ENCODE results near the gene GGA2.
"Not testable (repeated sequence)": the region's sequence is repeated elsewhere in the genome, so short reads cannot be mapped to it uniquely, and the experiment has no call there.

The GGA2 gene

DNA sequence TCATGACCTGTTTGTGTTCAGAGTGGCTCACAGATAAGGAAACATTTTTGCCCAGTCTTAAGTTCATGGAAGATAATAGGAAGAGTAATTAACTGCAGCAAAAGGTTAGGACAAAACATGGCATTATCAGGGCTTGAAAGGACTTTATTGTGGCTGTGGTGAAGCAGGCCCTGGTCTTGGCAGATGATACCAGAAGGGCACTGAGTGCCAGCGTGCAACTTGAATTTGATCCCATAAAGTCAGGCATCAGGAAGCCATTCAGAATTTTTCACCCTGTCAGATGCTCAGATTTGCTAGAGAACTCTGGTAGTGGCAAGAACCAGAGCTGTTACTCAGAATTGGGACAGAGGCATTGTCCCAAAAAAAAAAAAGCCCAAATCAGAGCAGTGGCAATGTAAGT is 46.1 kb downstream of the GGA2 start:
- FAIRE-seq, result no peak

DNA sequence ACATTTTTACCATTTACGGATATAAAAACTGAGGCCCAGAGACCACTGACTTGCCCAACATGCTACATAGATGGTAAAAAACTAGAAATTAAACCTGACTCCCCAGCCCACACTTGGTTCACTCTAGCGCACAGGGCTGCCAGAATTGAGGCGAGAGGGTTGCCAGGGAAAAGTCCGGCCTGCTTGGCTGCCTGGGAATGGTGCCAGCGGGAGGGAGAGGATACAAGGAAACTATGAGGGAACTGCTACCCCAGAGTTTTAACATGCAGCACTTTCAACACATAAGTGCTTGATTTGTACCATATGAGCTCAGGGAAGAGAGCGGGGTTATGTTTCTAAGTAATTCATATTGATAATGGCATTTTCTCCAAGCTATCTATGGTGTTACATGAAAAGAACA is 47.3 kb downstream of the GGA2 start:
- not testable (repeated sequence) for FAIRE-seq

DNA sequence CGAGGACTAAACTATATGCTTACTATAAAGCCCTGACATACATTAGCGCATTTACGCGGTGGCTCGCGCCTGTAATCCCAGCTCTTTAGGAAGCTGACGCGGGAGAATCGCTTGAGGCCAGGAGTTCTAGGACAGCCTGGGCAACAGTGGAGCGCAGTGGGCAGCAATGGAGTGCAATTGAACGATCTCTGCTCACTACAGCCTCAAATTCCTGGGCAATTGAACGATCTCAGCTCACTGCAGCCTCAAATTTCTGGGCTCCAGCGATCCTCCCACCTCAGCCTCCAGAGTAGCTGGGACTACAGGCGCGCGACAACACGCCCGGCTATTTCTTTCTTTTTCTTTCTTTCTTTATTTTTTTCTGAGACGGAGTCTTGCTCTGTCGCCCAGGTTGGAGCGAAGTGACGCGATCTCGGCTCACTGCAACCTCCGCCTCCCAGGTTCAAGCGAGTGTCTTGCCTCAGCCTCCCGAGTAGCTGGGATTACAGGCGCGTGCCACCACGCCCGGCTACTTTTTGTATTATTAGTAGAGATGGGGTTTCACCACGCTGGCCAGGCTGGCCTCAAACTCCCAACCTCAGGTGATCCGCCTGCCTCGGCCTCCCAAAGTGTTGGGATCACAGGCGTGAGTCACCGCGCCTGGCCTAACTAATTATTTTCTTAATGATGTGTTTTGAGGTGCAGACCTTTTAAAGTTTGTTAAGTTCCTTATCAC is 56.8 kb downstream of the GGA2 start:
- FAIRE-seq, result no peak

DNA sequence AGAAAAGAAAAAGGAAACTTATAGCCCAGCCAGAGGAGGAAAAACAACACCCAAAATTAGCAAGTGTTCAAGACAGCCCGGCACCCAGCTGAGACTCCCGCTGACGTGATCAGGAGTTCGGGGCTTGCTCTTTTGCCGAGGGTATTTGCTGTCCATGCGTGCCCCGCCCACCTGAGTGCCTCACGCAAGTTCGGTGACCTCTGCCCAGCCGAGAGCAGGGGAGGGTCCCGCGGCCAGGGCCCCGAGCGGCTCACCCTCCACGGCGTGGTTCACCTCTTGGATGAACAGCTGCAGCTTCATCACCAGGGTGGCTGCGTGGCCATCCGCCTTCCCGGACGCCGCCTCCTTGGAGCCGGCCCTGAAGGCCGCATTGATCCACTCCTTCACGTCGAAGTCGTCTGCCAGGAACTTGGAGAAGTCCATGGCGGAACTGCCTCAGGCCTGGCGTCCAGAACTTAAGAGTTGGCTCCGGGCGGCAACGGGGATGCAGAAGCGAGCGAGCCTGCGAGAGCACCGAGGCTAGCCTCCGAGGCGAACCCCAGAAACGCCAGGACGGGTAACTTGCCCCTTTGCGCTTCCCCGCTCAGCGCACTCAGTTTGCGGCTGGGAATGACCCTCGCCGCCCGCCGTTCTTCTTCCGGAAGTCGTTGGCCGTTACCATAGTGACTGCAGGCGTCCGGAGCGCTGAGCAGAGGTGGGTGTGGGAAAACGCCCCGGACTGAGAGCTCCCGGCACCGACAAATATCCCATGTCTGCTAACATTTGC is 57.5 kb downstream of the GGA2 start, which contains the start of gene COG7:
COG7 (minus strand) TSS at position 618 of the 766 bp plus-strand sequence; CDS start at position 423, 195 bp downstream.
- peak; percentile 11 for FAIRE-seq

DNA sequence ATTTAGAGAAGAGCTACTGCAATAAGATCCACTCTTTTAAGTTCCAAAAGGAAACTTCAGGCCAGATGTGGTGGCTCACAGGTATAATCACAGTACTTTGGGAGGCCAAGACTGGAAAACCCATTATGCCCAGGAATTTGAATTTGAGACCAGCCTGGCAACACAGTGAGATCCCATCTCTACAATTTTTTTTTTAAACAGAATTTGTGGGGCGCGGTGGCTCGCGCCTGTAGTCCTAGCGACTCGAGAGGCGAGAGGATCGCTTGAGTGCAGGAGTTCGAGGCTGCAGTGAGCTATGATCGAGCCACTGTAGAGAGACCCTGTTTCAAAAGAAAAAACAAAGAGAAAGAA is 58.1 kb downstream of the GGA2 start:
- FAIRE-seq, result no peak

DNA sequence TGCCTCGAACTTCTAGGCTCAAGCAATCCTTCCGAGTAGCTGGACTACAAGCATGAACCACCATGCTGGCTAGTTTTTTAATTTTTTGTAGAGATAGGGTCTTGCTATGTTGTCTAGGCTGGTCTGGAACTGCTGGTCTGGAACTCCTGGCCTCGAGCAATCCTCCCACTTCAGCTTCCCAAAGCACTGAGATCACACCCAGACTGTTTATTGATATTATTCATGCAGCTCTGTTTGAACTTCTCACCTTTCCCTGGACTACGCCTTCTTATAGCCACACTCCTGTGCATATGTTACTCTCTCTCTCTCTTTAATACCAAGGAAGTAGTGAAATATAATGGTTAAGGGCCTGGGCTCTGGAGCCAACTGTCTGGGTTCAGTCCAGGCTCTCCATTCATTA is 61.9 kb downstream of the GGA2 start:
- no peak for FAIRE-seq

DNA sequence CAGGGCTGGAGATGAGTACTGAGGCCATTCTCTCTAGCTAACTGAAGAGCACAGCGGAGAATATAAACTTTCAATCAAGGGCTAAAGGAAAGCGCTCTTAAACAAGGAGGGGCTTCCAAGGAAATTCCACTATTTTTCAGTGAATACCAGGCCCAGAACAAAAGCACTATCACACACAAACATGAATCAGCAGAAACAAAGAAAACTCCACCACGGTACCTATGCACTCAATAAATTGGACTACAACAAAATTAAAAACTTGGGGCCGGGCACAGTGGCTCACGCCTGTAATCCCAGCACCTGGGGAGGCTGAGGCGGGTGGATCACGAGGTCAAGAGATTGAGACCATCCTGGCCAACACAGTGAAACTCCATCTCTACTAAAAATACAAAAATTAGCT is 72.8 kb downstream of the GGA2 start:
- not testable (repeated sequence) for FAIRE-seq

DNA sequence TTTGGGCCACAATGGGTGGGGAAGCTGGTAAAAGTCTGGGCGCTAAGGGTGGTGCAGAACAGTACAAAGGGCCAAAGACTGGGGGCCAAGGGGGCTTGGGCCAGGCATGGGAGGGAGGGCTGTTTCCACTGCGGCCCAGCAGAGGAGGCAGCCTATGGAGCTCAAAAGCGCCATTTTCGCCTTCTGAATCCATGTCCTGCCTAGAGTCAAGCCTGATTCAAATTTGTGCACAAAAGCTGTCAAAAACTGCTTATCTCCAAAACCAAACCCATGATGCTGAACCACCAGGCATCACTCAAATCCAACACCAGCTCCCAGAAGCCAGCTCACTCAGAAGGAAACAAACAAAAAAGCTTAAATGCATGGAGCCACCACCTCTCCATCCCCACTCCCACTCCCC is 73.3 kb downstream of the GGA2 start:
- FAIRE-seq, result no peak

DNA sequence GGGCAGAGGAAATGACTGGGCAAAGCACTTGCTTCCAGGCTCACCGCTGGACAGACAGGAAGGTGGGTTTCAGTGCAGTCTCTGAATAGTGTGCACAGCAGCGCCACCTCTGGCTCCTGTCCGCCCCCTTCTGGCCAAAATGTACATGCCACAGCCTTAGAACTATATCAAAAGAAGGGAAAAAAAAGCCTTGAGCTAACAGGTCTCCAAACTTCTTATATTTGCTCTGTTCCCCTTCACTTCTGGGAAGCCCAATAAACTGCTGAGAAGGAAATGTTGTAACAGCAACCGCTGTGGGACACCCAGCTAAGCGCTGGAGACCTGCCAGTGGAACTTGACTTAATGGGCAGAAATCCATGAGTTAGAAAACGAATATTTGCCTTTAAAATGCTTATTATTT is 74.8 kb downstream of the GGA2 start:
- FAIRE-seq, result no peak

DNA sequence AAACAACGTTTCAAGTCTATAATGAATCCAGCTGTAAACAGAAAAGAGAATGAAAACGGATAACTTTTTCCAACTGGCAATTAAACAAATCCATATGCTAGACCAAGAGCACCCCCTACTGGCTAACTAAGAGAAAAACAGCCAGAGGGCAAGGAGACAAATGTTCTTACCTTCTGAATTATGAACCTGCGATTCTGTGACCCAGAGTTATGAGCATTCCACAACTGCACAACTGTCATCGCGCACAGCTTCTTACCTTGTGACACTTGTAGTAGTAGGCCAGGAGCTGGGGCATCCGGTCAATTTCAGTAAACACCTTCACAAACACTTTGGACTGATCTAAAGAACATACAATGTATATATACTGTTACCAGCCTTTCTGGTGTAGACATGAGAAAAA is 75.9 kb downstream of the GGA2 start:
- peak; percentile 83 for FAIRE-seq

DNA sequence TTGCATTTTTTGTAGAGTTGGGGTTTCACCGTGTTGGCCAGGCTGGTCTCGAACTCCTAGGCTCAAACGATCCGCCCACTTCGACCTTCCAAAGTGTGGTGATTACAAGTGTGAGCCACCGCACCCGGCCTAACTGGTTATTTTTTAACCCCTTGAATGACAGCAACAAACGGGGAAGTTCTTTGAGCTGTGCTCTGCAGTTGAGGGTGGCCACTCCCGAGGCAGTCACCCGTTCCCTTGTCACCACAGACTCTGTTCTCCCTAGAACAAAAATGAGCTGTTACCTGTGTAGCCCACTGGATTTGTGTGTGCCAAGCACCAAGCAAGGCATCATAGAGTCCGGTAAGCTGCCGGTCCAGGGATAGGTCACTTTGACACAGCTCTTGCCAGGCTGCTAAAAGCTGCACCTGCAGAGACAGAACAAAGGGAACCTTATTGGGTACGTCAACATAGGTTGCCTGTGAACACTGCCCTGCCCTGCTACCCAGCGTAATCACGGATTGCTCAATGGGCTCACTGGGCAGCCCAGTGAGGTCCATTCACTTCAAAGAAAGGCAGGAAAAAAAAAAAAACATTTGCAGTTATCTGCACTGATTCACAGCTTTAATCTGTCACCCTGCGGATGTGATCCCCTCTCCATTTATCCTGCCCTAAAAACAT is 76.9 kb downstream of the GGA2 start:
- no peak for FAIRE-seq

DNA sequence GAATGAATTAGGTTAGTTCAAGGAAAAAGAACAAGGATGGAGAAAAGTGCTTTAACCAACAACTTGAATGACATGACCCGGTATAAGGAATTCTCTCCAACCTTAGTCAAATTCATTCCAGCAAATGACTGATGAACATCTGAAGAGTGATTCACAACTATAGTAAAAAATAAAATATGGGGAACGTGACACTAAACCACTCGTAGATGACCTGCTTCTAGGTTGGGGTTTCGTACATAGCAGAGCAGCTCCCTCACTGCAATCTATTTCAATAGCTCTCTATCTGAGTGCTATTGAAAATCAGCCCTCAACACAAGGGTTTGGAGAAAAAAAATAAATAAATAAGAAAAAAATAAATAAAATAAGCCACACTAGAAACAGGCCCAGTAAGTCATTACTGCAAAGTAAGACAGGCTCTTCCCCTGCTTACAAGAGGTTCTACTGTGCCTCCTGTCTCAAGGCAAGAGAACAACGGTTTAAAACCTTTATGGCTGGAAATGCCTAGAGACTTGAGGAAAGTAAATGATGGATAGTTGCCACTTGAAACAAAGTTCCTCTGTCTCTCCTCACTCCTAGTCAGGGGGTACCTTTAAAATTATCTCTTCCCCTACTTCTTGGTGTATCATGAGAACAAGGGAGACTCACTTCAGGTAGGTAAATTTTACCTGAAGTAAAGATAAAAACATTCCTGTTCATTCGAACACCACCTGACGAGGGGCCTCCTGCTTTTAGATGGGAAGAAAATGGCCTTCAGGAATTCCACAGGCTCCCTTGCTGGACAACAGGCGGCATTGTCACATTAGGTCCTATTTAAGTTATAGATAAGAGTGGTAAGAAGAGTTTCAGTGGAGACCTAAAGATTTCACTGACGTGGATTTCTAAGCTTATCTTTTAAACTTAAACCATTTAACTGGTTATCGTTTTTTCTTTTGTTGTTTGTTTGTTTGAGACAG is 77.8 kb downstream of the GGA2 start:
- no peak for FAIRE-seq

DNA sequence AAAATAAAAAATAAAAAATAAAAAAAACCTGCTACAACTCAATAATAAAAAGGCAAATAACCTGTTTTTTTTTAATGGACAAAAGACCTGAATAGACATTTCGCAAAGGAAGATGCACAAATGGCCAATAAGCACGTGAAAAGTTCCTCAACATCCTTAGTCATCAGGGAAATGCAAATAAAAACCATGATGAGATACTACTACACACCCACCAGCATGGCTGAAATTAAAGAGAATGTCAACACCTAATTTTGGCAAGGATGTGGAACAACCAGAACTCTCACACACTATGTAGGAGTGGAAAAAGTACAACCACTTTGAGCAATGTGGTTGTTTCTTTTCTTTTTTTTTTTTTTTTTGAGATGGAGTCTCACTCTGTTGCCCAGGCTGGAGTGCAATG is 81.9 kb downstream of the GGA2 start:
- no peak for FAIRE-seq

DNA sequence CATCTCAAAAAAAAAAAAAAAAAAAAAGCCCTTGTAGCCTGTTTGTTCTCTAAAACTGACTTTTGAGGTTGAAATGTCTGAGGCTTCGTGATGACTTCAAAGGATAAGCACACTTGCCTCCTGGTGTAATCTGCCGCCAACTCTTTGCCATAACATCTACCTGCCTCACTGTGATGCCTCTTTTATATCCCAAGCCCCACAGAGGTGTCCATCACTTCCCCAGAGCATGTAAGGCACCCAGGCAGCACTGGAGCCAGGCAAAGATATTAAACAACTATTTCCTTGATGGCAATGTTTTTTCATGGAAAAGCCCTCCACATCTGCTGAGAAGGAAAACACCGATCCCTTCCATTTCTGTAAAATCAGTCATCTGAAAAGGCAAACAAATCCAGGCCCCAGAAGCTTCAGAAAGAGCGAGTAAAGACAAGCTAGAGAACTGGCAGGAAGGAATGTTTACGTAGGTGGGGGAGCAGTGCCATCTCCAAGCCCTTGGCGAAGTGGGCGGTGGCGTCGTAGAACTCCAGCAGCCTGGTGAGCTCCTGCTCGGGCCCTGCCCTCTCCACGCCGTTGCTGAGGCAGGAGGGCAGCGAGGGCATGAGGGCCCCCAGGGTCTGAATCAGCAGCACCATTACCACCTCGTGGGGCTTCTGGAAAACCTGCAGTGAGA is 85.9 kb downstream of the GGA2 start:
- no peak for FAIRE-seq

DNA sequence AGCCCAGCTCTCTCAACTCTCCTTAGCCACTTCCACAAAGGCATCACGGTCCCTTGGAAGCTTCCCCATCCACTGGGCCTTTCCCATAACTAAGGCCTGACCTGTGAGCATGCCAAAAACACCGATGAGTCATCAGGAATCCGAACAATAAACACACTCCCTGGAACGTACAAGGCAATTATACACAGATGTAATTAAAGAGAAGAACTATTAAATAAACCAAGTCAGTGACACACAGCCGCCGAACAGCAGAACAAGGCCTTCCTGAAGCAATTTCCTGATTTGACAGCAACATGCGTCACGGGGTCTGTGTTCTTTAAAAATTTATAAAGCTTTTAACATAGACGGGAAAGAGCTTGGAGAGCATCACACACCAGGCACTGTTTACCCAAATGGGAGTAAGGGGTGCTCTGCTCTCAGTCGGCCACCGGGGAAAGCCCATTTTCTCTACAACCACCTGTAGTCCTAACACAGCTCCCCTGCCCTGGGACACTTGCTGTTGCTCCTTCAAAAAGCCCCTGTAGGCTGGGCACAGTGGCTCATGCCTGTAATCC is 86.7 kb downstream of the GGA2 start:
- FAIRE-seq, result no peak

DNA sequence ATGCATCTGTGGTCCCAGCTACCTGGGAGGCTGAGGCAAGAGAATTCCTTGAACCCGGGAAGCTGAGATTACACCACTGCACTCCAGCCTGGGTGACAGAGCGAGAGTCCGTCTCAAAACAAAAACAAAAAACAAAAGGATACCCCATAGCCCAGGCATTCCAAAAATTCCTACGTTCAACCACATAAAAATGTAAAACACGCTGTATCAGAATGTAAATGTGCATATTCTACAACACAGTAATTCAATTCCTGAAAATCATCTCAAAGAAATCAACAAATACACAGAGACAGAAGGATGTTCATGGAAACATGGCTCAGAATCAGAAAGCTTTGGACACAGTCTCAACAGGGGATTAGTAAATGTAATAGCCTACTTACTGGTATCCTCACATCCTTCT is 90.3 kb downstream of the GGA2 start:
- no peak for FAIRE-seq

DNA sequence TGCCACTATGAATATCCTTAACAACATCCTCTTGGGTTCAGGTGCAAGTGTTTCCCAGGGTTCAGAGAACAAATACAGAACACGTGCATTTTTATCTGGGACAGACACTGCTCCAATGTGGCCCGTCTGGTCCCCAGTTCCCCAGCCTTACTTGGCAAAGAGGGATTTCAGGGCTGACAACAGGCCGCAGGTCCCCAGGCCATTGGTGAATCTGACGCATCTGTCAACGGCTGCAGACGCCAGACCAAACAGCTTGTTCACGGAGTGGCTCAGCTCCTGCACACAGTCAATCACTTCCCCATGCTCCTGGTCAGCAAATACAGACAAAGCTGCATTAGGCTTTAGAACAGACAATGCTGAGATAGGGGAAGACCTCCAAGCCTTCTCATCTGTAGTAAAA is 93.5 kb downstream of the GGA2 start:
- FAIRE-seq, result no peak

DNA sequence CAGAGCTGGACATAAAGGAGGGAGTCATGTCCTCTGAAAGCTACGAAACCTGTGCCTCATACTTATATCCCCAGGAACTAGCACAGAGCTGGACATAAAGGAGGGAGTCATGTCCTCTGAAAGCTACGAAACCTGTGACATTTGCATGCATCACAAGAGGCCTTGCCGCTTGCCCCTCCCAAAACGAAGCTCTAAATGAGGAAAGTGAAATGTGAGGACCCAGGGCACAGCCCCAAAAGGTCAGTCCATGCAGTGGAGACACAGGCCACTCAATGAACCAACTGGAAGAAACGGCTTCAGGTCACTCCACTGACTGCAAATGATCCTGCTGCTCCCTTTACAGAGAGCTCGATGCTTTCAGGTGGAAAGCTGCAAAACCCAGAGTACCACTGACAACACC is 95.6 kb downstream of the GGA2 start:
- no peak for FAIRE-seq

Data from G401.6 (cell line).